COLO668 (cell line): ENCODE measurements around the gene OR13H1.
"Not testable (repeated sequence)": the region's sequence is repeated elsewhere in the genome, so short reads cannot be mapped to it uniquely, and the experiment has no call there.

Experiments
- DNase-seq: peaks from one replicate; lab custom pipeline; 2025; ENCODE audit not compliant: unreplicated experiment; lab: John Stamatoyannopoulos, UW

OR13H1 gene, protein sequence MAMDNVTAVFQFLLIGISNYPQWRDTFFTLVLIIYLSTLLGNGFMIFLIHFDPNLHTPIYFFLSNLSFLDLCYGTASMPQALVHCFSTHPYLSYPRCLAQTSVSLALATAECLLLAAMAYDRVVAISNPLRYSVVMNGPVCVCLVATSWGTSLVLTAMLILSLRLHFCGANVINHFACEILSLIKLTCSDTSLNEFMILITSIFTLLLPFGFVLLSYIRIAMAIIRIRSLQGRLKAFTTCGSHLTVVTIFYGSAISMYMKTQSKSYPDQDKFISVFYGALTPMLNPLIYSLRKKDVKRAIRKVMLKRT

DNA sequence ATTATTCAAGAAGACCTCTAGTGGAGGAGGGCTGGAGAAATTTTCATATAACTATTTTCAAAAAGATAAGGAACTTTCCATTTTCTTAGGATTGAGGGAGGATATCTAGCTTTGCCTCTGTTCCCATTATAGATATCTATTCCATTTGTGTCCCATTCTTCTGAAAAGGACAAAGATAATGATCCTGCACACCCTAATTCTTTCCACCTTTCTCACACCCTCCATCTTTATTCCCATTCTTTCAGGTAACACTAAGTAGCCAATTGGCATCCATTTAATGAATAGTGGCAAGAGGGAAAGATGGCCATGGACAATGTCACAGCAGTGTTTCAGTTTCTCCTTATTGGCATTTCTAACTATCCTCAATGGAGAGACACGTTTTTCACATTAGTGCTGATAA, at the start of gene OR13H1:
Gene OR13H1, plus strand, starts transcription at position 301 of the 400 bp plus-strand sequence. Its CDS starts 0 bp downstream, at position 301.
- no peak for DNase-seq

GRCh38 chrX:131501556-131501955, 42.3 kb upstream of the OR13H1 start:
- not testable (repeated sequence) for DNase-seq

DNA sequence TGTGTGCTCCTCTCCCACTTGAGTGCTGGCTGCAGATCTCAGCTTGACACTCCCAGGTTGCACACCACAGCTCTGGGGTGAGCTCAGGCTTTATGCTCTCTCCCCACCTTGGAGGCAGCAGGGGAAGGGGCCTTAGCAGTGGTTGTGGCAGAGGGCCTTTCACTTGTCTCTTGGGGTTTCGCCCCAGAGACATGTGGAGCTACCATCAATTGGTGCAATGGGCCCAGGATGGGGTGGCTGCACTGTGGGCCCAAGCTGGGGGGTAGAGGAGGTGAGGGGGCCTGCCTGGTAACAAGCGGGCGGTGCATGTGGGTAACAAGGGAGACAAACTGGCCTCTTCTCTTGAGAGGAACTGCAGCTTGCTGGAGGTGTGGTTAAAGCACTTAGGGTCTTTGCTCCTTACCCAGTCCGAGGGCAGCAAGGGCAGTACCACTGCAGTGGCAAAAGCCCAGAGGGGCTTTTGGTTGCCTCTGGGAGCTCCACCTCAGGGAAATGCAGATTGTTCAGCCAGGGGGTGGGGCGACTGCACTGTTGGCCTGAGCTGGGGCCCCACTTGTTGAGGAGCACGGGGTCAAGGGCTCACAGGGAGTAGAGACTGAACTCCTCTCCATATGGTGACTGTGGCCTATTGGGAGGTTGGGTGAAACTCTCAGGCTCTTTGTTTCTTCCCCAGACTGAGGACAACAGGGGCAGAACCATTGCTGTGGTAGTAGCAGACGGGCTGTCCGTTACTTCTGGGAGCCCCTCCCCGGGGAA, 30.5 kb upstream of the OR13H1 start:
- no peak for DNase-seq

- no peak for DNase-seq
These were observed 22.1 kb upstream of the OR13H1 start for GRCh38 chrX:131521824-131522223.

DNA sequence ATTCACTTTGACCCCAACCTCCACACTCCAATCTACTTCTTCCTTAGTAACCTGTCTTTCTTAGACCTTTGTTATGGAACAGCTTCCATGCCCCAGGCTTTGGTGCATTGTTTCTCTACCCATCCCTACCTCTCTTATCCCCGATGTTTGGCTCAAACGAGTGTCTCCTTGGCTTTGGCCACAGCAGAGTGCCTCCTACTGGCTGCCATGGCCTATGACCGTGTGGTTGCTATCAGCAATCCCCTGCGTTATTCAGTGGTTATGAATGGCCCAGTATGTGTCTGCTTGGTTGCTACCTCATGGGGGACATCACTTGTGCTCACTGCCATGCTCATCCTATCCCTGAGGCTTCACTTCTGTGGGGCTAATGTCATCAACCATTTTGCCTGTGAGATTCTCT, 344 bp downstream of the OR13H1 start:
- DNase-seq: no peak

- DNase-seq: no peak
These were observed 5.1 kb downstream of the OR13H1 start for GRCh38 chrX:131549011-131549410.

DNA sequence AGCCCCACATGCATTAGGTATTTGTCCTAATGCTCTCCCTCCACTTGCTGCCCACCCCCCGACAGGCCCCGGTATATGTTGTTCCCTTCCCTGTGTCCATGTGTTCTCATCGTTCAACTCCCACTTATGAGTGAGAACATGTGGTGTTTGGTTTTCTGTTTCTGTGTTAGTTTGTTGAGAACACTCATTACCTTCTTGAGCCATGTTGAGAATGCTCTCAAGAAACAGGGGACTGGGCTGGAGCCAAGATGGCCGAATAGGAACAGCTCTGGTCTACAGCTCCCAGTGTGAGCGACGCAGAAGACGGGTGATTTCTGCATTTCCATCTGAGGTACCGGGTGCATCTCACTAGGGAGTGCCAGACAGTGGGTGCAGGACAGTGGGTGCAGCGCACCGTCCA, 8.6 kb downstream of the OR13H1 start:
- DNase-seq: not testable (repeated sequence)

DNA sequence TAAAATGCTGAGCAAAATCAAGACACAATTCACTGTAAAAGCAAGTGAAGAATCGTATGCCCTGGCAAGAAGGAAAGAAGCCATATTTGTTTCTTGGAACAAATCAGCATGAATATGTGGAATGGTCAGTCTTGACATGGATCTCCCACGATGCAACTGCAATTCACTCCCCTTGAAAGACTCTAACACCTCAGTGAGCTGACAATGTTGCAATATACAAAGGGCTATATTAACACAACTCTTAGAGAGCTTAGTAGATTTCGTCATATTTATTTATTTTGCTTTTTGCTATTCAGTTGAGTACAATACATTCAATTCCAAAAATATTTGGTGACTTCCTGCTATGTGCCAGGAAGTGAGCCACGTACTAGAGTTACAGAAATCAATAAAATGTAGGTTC, 14.7 kb downstream of the OR13H1 start:
- no peak for DNase-seq

GRCh38 chrX:131564553-131565229, 20.8 kb downstream of the OR13H1 start:
- no peak for DNase-seq

- no peak for DNase-seq
These were observed 22.0 kb downstream of the OR13H1 start for GRCh38 chrX:131565909-131566308.

GRCh38 chrX:131571348-131571747, 27.5 kb downstream of the OR13H1 start:
- DNase-seq: no peak

GRCh38 chrX:131572372-131573014, 28.6 kb downstream of the OR13H1 start:
- DNase-seq: no peak

GRCh38 chrX:131577413-131577812, 33.5 kb downstream of the OR13H1 start:
- DNase-seq: no peak

GRCh38 chrX:131577999-131578734, 34.3 kb downstream of the OR13H1 start:
- DNase-seq: no peak

DNA sequence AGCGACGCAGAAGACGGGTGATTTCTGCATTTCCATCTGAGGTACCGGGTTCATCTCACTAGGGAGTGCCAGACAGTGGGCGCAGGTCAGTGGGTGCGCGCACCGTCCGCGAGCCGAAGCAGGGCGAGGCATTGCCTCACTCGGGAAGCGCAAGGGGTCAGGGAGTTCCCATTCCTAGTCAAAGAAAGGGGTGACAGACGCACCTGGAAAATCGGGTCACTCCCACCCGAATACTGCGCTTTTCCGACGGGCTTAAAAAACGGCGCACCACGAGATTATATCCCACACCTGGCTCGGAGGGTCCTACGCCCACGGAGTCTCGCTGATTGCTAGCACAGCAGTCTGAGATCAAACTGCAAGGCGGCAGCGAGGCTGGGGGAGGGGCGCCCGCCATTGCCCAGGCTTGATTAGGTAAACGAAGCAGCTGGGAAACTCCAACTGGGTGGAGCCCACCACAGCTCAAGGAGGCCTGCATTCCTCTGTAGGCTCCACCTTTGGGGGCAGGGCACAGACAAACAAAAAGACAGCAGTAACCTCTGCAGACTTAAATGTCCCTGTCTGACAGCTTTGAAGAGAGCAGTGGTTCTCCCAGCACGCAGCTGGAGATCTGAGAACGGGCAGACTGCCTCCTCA, 35.0 kb downstream of the OR13H1 start:
- DNase-seq: not testable (repeated sequence)

GRCh38 chrX:131588995-131589394, 45.1 kb downstream of the OR13H1 start:
- no peak for DNase-seq
